Islet of Langerhans (tissue), 1 donor: Measurements from ENCODE around the gene CHCHD2.
"Not testable (repeated sequence)": the region's sequence is repeated elsewhere in the genome, so short reads cannot be mapped to it uniquely, and the experiment has no call there.

ENCODE experiments used
- FAIRE-seq: peaks from one replicate; lab custom pipeline; 2011; peaks lifted over from hg19 to GRCh38; lab: Jason Lieb, UNC

The CHCHD2 gene

GRCh38 chr7:56083150-56083785, 23.0 kb downstream of the CHCHD2 start:
- no peak for FAIRE-seq

GRCh38 chr7:56081626-56082340, 24.5 kb downstream of the CHCHD2 start:
- no peak for FAIRE-seq

- not testable (repeated sequence) for FAIRE-seq
Measured at GRCh38 chr7:56080726-56081435, 25.4 kb downstream of the CHCHD2 start.

GRCh38 chr7:56079450-56080185, 26.7 kb downstream of the CHCHD2 start:
- no peak for FAIRE-seq

GRCh38 chr7:56078196-56078595, 28.1 kb downstream of the CHCHD2 start:
- no peak for FAIRE-seq

- no peak for FAIRE-seq
Measured at GRCh38 chr7:56077681-56078080, 28.6 kb downstream of the CHCHD2 start.

- FAIRE-seq: no peak
Measured at GRCh38 chr7:56074371-56074791, 31.9 kb downstream of the CHCHD2 start.

GRCh38 chr7:56066376-56066775, 39.9 kb downstream of the CHCHD2 start:
- FAIRE-seq: not testable (repeated sequence)

- FAIRE-seq: no peak
Measured at GRCh38 chr7:56063882-56064625, 42.2 kb downstream of the CHCHD2 start, which contains the start of gene SUMF2. TSS of gene SUMF2 (plus strand) at chr7:56064286. CDS start at chr7:56064312, 26 bp downstream.

GRCh38 chr7:56063500-56063881, 42.8 kb downstream of the CHCHD2 start:
- no peak for FAIRE-seq

GRCh38 chr7:56062382-56062781, 43.9 kb downstream of the CHCHD2 start:
- FAIRE-seq: no peak

GRCh38 chr7:56053993-56054392, 52.3 kb downstream of the CHCHD2 start:
- FAIRE-seq: no peak

- FAIRE-seq: no peak
Measured at GRCh38 chr7:56053379-56053778, 52.9 kb downstream of the CHCHD2 start.
